SJCRH30 (cell line): Measurements from ENCODE around the gene GHSR. TPM values are rescaled to one million over a fixed set of nuclear protein-coding genes. Genes with fewer than 3 reads are reported as not detected.

Experiments used
- DNase-seq, 2 experiments: peaks; one replicate each; pipeline ENCODE4 v3.0.0-alpha.2; 2015 to 2020
- H3K27ac ChIP-seq: fragments of 250-450 bp; sonication (Bioruptor Pico); 2 replicates; pipeline ENCODE4 v1.5.1; 2020; ENCODE audit warnings: mild to moderate bottlenecking, moderate library complexity
- H3K27me3 ChIP-seq: fragments of 250-450 bp; sonication (Bioruptor Pico); 2 replicates; pipeline ENCODE4 v1.5.1; 2020; ENCODE audit warnings: mild to moderate bottlenecking, moderate library complexity
- H3K36me3 ChIP-seq: fragments of 250-450 bp; sonication (Bioruptor Pico); 2 replicates; pipeline ENCODE4 v1.5.1; 2020; ENCODE audit warnings: mild to moderate bottlenecking, moderate library complexity
- H3K4me1 ChIP-seq: fragments of 250-450 bp; sonication (Bioruptor Pico); 2 replicates; pipeline ENCODE4 v1.5.1; 2020; ENCODE audit warnings: mild to moderate bottlenecking, moderate library complexity
- H3K4me3 ChIP-seq: fragments of 250-450 bp; sonication (Bioruptor Pico); 2 replicates; pipeline ENCODE4 v1.5.1; 2020; ENCODE audit warnings: mild to moderate bottlenecking, moderate library complexity
- H3K9me3 ChIP-seq: fragments of 250-450 bp; sonication (Bioruptor Pico); replicated peaks from 2 replicates; pipeline ENCODE4 v1.5.1; 2020; ENCODE audit warnings: mild to moderate bottlenecking, moderate library complexity
- total RNA-seq: library from RNA; depleted of rRNA; stranded (reverse); fragments of >200 nt; shearing (Covaris generic); gene quantifications from 2 replicates; pipeline ENCODE4 v1.2.3, GENCODE V29; 2014; rRNA removed

Gene GHSR
- total RNA-seq, 1 experiment from 2014 or later: 1.0 TPM

GRCh38 chr3:172402892-172403643 is 45.2 kb downstream of the GHSR start:
- no peak for DNase-seq
- Histone ChIP-seq H3K36me3 (peaks cover 20% of the 10 kb centered on the region), H3K9me3 (no peaks in the 10 kb centered on the region)

GRCh38 chr3:172402090-172402489 is 46.2 kb downstream of the GHSR start:
- H3K4me1 ChIP-seq: no peaks in the 10 kb centered on the region
- DNase-seq: no peak
- no peaks in the 10 kb centered on the region for H3K27me3 ChIP-seq
- no peak overlapping the region for H3K27ac ChIP-seq
- no peak overlapping the region for H3K4me3 ChIP-seq
- H3K36me3 ChIP-seq: peaks cover 20% of the 10 kb centered on the region
- no peaks in the 10 kb centered on the region for H3K9me3 ChIP-seq

More at GRCh38 chr3:172402892-172403643, 45.2 kb downstream of the GHSR start:
- no peaks in the 10 kb centered on the region for H3K4me1 ChIP-seq
- H3K27ac ChIP-seq: no peak overlapping the region
- H3K27me3 ChIP-seq: no peaks in the 10 kb centered on the region
- no peak overlapping the region for H3K4me3 ChIP-seq

- peaks cover 23% of the 10 kb centered on the region for H3K36me3 ChIP-seq
- H3K4me3 ChIP-seq: no peak overlapping the region
- H3K9me3 ChIP-seq: no peaks in the 10 kb centered on the region
- no peaks in the 10 kb centered on the region for H3K27me3 ChIP-seq
- H3K27ac ChIP-seq: no peak overlapping the region
- no peaks in the 10 kb centered on the region for H3K4me1 ChIP-seq
- no peak for DNase-seq
These were observed 49.8 kb downstream of the GHSR start for GRCh38 chr3:172398484-172398883.

- H3K27ac ChIP-seq: no peak overlapping the region
- peaks cover 27% of the 10 kb centered on the region for H3K36me3 ChIP-seq
- H3K27me3 ChIP-seq: no peaks in the 10 kb centered on the region
- no peaks in the 10 kb centered on the region for H3K4me1 ChIP-seq
- no peak for DNase-seq
- H3K9me3 ChIP-seq: no peaks in the 10 kb centered on the region
- no peak overlapping the region for H3K4me3 ChIP-seq
These were observed 50.4 kb downstream of the GHSR start for GRCh38 chr3:172397716-172398405.

GRCh38 chr3:172396400-172396799 is 51.9 kb downstream of the GHSR start:
- H3K4me3 ChIP-seq: no peak overlapping the region
- H3K36me3 ChIP-seq: peaks cover 20% of the 10 kb centered on the region
- H3K9me3 ChIP-seq: no peaks in the 10 kb centered on the region
- H3K4me1 ChIP-seq: no peaks in the 10 kb centered on the region
- no peak for DNase-seq
- H3K27ac ChIP-seq: no peak overlapping the region
- H3K27me3 ChIP-seq: no peaks in the 10 kb centered on the region

GRCh38 chr3:172394692-172395091 is 53.6 kb downstream of the GHSR start:
- Histone ChIP-seq H3K27ac (no peak overlapping the region), H3K36me3 (peaks cover 15% of the 10 kb centered on the region), H3K4me1 (no peaks in the 10 kb centered on the region), H3K27me3 (no peaks in the 10 kb centered on the region), H3K9me3 (no peaks in the 10 kb centered on the region), H3K4me3 (no peak overlapping the region)
- no peak for DNase-seq

Other genes with a start within 250 kb of the GHSR start
- gene TNFSF10, start 75.0 kb upstream of the GHSR start, total RNA-seq: not detected in 2 replicates